ENCODE results near the gene GATA5.

GATA5 gene

GRCh38 chr20:62430311-62430853, 45.4 kb downstream of the GATA5 start:
- no peaks in the 10 kb centered on the region for H3K79me2 ChIP-seq
- H2AFZ ChIP-seq, result no peak overlapping the region
- no peaks in the 10 kb centered on the region for H3K36me3 ChIP-seq (ENCODE audit: control insufficient read depth, insufficient read depth, low read length)
- H3K27me3 ChIP-seq (ENCODE audit: control insufficient read depth, insufficient read depth, low read length), result no peaks in the 10 kb centered on the region
- no peak overlapping the region for H3K27ac ChIP-seq
- no peak overlapping the region for H3K9ac ChIP-seq
- TF ChIP-seq CTCF (IDR thresholded peaks at IDR 0.05), result no peak
- H3K4me1 ChIP-seq, result peaks cover 23% of the 10 kb centered on the region
- no peak overlapping the region for H3K4me2 ChIP-seq (ENCODE audit: low read length)
- no peaks in the 10 kb centered on the region for H3K9me3 ChIP-seq (ENCODE audit: control insufficient read depth, low read length)
- H3K4me3 ChIP-seq (ENCODE audit: low read depth, low read length), result no peak overlapping the region

- no peak for TF ChIP-seq CTCF (IDR thresholded peaks at IDR 0.05)
- Histone ChIP-seq H3K79me2 (no peaks in the 10 kb centered on the region), H3K4me2 (ENCODE audit: low read length) (no peak overlapping the region), H3K4me1 (peaks cover 28% of the 10 kb centered on the region), H3K27me3 (ENCODE audit: control insufficient read depth, insufficient read depth, low read length) (no peaks in the 10 kb centered on the region), H3K4me3 (ENCODE audit: low read depth, low read length) (no peak overlapping the region), H3K27ac (no peak overlapping the region), H2AFZ (no peak overlapping the region), H3K9me3 (ENCODE audit: control insufficient read depth, low read length) (no peaks in the 10 kb centered on the region), H3K9ac (no peak overlapping the region), H3K36me3 (ENCODE audit: control insufficient read depth, insufficient read depth, low read length) (no peaks in the 10 kb centered on the region)
Observed at GRCh38 chr20:62429455-62430310, 46.1 kb downstream of the GATA5 start.

- Histone ChIP-seq H3K9ac (no peak overlapping the region), H3K4me2 (ENCODE audit: low read length) (no peak overlapping the region), H3K4me3 (ENCODE audit: low read depth, low read length) (no peak overlapping the region), H3K27ac (peak overlapping the region; percentile 97), H3K79me2 (no peaks in the 10 kb centered on the region), H3K4me1 (peaks cover 29% of the 10 kb centered on the region), H3K36me3 (ENCODE audit: control insufficient read depth, insufficient read depth, low read length) (no peaks in the 10 kb centered on the region), H2AFZ (peak overlapping the region; percentile 75), H3K27me3 (ENCODE audit: control insufficient read depth, insufficient read depth, low read length) (no peaks in the 10 kb centered on the region), H3K9me3 (ENCODE audit: control insufficient read depth, low read length) (no peaks in the 10 kb centered on the region)
- no peak for TF ChIP-seq CTCF (IDR thresholded peaks at IDR 0.05)
Observed at GRCh38 chr20:62428396-62429295, 47.1 kb downstream of the GATA5 start.

DNA sequence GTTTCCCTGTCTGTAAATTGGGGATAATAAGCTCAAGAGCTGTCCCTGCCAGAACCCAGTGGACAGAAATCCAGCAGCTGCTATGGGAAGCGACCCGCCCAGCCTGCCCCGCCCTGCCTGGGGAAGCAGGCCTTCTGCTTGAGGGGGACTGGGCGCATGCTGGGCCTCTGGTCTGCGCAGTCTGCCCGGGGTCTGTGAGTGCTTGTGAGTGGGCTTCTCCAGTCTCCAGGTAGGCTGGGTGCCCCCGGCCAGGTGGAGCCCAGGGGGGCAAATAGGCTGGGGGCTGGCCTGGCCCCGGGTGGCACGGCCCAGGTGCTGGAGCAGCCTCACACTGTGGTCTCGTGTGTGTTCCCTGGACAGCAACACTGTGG, 47.8 kb downstream of the GATA5 start:
- H3K9ac ChIP-seq, result no peak overlapping the region
- no peaks in the 10 kb centered on the region for H3K36me3 ChIP-seq (ENCODE audit: control insufficient read depth, insufficient read depth, low read length)
- H3K4me2 ChIP-seq (ENCODE audit: low read length), result peak overlapping the region; percentile 73
- no peaks in the 10 kb centered on the region for H3K9me3 ChIP-seq (ENCODE audit: control insufficient read depth, low read length)
- no peak for TF ChIP-seq CTCF (IDR thresholded peaks at IDR 0.05)
- no peak overlapping the region for H3K4me3 ChIP-seq (ENCODE audit: low read depth, low read length)
- no peaks in the 10 kb centered on the region for H3K79me2 ChIP-seq
- H2AFZ ChIP-seq, result peak overlapping the region; percentile 78
- H3K27me3 ChIP-seq (ENCODE audit: control insufficient read depth, insufficient read depth, low read length), result no peaks in the 10 kb centered on the region
- peak overlapping the region; percentile 97 for H3K27ac ChIP-seq
- H3K4me1 ChIP-seq, result peaks cover 31% of the 10 kb centered on the region
